Stimulated activated CD4-positive, alpha-beta T cell treated with anti-CD3 and anti-CD28 coated beads, Interleukin-1b, Interleukin-23, amount 100 ng/mL, for 24 hours (primary cell): ENCODE measurements around the gene MEA1.

Source experiments
- DNase-seq, 4 experiments: peaks; one replicate each; pipeline ENCODE4 v3.0.0-alpha.2; 2020; ENCODE audit warnings: low read depth in 4 of 4, low spot score in 1 of 4

Gene MEA1

DNA sequence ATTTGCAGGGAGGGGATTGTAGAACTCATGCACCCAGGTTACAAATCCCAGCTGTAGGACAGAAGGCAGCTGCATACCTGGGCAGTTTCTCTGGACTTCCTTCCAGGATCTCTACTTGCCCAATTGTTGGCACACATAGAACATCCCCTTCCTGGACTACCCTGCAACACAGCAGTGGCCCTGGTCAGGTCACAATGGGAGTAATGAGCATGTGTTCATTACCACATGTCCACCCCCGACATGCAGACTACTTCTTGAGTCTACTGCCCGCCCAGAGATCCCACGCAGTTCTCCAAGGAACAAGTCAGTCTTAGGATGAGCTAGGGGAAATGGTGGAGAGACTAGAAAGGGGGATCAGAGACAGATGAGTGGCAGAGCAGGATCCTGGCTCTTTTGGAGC lies 39.8 kb downstream of the MEA1 start:
- no peak for DNase-seq

DNA sequence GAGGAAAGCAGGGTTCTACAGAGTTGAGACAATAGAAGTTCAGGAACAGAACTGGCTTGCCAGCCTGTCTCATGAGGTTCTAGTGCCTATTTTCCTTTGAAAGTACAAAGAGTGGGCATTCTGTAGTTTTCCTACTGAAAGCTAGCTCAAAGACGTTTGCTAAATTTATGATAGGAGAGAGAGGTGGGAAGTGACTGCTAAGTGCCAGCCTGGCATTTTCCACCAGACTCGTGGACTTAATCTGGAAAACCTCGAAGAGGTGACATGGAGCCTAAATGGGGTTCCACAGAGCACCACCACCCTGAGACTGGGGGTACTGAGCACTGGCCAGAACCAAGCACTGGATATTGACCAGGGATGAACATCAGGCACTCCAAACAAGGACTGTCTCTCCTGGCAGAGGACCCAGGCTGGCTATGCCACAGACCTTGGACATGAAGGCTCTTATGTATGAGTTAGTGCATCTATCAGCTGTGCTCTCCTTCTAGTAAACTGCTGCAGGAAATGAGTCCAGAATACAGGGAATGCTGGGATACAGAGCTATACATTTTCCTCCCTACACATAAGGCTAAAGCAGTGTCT lies 41.9 kb downstream of the MEA1 start:
- no peak for DNase-seq

DNA sequence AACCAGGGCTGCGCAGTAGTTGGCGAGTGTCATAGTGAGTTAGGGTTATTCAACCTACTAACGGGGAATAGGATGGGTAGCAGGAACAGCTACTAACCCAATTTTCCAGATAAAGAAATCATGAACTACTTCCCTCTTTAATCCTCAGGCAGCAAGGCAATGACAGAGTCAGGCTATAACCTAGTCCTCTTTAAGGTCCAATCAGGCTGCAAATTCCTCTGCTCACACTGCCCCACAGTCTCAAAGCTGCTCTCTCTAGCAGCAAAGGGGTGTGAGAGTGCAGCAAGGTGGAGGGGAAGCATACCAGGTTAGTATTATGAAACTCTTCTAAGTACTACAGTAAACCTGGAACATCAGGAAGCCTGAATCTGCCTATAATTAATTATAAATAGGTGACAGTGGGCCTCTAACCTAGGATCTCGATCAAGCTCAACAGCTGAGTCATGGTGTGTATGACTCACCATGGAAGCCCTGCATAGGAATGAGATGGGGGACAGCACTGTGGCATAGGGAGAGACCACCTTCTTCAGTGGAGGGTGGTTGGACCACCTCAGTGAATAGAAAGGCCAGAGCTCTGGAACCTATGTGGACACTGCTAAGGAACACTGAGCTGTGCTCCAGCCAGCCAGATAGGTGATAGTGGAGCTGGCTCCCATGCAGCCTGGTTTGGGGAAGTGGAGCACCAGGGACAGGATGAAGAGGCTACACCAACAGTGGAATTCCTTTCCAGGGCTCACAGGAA lies 42.7 kb downstream of the MEA1 start:
- DNase-seq, result no peak

DNA sequence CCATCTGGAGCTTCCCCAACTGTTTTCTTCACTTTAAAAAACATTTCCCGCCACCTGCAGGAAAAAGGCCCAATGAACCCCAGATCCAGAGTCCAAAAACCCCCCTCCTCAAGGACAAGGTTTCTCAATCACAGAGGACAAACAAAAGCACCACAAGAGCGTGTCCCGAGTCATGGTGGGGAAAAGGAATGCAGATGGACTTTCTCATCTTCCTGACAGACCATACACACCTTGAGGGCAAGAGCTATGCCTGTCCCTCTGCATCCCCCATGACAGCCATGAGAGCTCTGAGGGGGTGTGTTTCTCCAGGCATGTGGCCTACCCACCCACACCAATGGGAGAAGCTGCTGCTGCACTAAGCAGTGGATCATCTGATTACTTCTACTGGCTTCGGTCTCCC lies 43.8 kb downstream of the MEA1 start:
- DNase-seq, result no peak

DNA sequence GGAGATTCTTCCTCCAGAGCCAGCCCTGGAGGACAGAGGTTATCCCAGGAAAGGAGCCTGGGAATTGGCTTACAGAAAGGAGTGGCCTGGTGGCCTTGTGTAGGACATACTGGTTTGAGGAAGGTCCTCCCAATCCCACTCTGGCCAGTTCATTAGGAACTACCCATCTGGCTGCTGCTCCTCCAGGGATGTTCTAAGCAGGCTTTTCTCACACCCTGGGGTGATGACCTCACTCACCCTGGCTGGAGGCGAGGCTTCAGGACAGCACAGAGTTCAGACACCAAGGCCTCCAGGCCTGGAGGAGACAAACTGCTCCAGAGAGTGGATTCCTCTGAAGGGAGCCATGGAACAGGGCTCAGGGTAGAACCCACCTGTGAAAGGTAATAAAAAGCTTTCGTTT lies 44.3 kb downstream of the MEA1 start:
- no peak for DNase-seq

DNA sequence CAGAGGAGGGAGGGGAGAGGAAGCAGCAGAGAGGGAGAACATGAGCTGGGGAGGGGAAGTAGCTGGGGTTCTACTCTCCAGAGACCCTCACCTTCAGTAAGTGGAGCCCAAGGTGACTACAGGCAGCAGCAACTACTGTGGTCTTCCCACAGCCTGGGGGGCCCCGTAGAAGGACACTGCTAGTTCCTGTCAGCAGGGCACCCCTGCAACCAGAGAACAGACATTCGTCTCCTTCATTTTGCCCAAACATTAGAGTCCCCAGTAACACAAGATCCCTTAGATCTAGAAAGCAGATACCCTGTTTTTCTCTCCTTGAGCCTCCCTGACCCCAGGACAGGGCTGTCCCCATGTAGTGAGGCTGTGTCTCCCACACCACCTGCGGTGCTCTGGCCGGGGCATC lies 45.0 kb downstream of the MEA1 start:
- DNase-seq, result no peak

DNA sequence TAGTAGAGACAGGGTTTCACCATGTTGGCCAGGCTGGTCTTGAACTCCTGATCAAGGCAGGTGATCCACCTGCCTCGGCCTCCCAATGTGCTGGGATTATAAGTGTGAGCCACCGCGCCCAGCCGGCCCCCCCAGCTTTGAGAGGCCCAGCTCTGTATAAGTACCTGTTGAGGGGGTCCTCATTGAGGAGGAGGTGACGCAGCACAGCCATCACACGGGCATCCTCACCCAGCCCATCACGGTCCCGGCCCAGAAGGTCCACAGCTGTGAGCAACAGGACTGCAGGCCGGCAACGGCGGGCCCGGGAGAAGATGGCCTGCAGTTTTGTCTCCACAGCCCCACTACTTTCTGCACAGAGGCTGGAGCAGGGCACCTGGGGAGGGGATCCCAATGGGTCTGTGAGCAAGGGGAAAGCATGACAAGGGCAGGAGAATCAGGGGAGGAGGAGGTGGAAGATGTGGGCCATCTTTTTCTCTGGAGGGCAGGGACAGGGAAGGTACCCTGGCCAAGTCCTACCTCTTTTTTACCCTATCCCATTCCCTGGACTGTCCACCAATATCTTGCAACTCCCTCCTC lies 45.5 kb downstream of the MEA1 start:
- DNase-seq, result no peak

DNA sequence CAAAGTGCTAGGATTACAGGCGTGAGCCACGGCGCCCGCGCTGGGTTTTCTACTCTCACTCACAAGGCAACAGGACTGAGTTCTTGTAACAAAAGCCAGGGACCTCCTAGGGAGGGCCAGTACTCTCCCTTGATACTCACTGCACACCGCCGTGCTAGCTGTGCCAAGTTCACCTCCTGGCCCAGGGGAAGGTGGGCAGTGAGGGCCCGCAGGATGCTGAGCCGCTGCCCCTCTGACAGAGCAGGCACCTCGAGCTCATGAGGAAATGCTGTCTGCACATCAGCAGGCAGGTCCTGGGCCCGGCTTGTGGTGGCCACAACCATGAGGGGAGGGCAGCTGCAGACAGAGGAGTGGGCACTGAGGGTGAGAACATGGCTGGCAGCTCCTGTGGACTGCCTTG lies 46.5 kb downstream of the MEA1 start:
- no peak for DNase-seq

DNA sequence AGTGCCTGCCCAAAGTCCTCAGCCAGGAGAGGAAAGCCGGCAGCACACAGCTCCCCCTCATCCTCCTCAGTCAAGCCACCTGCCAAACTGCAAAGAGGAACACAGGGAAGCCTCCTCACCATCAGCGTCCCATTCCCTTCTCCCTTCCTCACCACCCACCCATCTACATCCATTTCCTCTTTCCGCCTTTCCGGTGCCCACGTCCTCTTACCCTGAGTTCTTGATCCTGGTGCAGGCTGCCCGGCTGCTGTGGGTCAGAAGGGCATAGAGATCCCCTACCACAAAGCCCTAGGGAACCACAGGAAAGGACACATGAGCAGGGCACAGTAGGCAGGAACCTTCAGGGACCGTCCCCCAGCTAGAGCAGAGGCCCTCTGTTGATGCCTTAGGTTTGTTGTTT lies 47.2 kb downstream of the MEA1 start:
- no peak for DNase-seq

DNA sequence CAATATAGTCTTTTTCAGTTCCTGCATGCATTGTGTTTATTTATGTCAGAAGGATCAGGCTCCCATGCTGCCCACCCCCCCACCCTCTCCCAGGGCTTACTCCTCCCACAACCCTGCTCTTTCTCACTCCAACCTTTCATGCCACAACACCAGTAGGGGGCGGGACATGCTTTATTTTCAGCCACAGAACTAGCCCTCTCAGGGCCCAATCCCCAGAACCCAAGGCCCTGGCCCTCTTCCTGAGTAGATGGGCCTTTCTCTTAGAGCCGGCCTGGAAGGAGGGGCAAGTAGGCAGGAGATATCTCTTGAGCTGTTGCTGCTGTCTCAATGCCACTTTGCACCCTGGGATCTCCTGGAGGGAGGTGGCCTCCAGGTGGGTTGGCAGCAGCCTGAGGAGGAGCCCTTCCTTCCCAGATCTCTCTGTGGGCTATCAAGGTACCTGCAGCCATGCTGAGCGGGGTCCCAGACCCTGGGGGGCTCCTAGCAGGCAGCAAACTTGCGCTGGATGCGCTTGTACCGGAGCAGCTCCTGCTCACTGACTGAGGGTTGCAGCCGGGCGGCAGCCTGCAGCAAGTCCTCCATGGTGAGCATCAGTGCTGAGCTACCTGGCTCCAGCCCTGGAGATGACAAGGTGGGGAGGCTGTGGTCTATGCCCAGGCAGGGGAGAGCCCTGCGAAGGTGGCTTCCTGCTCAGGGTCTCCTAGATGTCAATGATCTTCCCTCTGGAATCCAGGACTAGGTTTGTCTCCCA lies 49.7 kb downstream of the MEA1 start:
- DNase-seq, result no peak

DNA sequence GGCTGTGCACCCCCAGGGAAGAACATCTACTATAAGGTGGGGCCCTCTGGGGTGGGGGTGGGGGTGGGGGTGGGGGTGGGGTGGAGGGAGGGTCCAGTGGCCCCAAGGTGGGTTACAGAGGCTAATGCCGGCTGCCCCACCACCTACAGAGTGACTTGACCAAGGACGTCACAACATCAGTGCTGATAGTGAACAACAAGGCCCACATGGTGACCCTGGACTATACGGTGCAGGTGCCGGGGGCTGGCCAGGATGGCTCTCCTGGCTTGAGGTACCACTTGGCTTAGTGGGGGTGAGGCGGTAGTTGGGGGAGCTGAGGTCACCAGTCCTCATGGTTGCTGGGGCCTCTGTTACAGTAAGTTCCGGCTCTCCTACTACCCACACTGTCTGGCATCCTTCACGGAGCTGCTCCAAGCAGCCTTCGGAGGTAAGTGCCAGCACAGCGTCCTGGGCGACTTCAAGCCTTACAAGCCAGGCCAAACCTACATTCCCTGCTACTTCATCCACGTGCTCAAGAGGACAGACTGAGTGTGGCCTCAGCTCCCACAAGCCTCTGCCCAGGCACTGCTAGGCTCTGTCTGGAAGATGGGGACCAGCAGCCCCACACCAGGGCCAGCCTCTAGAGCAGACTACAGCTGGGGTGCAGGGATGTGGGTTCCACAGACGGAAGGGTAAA lies 50.4 kb downstream of the MEA1 start:
- DNase-seq, result no peak

DNA sequence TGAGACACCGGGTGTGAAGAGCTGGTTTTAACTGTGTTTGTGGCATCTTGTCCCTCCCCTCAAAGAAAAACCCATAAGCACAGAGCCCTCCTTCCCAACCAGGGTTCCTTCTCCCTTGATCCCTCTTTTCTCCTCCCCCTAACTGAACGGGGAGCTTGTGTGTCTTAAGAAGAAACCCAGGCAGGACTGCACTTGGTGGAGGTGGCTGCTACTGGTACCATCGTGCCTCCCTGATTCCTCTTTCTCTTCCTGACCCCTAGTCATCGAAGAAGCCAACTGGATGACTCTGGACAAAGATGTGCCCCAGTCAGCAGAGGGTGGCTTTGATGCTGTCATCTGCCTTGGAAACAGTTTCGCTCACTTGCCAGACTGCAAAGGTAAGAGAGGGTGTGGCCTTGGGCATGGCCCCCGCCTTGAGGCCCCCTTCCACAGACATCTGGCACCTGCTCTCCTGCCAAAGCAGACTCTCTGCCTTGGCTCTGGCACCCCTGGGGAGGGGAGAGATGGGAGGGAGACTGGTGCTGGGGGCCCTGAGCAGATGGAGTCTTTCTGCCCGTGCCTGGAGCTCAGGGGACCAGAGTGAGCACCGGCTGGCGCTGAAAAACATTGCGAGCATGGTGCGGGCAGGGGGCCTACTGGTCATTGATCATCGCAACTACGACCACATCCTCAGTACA lies 51.1 kb downstream of the MEA1 start:
- DNase-seq, result no peak

DNA sequence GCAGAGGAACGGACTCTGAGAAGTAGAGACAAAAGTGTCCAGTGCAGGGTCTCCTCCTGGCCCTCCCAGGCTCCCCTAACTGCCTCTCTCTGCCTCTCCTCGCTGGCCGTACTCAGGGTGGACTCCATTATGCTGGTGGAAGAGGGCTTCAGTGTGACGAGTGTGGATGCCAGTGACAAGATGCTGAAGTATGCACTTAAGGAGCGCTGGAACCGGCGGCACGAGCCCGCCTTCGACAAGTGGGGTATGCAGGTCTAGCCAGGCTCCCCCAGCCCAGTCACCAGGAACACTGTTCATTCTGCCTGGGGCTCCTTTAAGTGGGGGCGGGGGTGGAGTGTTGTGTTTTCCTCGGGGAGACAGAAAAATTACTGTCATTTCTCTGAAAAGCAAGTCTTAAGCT lies 51.6 kb downstream of the MEA1 start:
- no peak for DNase-seq
